PC-3 (cell line): ENCODE results near the gene WWC2. TPM values are rescaled to one million over a fixed set of nuclear protein-coding genes. Genes with fewer than 3 reads are reported as not detected.

ENCODE experiments used
- ATAC-seq: fragments of 200-7000 bp; cut with Tn5 transposase; 2 replicates; pipeline ENCODE4 v1.9.1; 2020; ENCODE audit warnings: mild to moderate bottlenecking, moderate library complexity
- BruUV-seq: library from RNA; stranded (reverse); fragments of 400-500 nt; replicated peaks from 2 replicates; lab custom pipeline; 2021; lab: Mats Ljungman, UMichigan
- CTCF ChIA-PET: fragments of 300-600 bp; sonication (Branson Sonifier 250); formaldehyde crosslinking; loops from one replicate; lab custom pipeline; 2022; ENCODE audit warnings: antibody characterized with exemption; lab: Charles Lee
- POLR2A ChIA-PET: fragments of 300-600 bp; sonication (Branson Sonifier 250); formaldehyde crosslinking; loops from one replicate; lab custom pipeline; 2022; ENCODE audit warnings: antibody characterized with exemption; ENCODE audit not compliant: unreplicated experiment; lab: Charles Lee
- DNase-seq: peaks from one replicate; pipeline ENCODE4 v3.0.0-alpha.2; 2015
- H2AFZ ChIP-seq: fragments of 300-600 bp; sonication (generic); 2 replicates; pipeline ENCODE4 v1.6.0; 2016; ENCODE audit warnings: antibody characterized with exemption, low read length
- H3F3A ChIP-seq: fragments of 300-600 bp; sonication (generic); one replicate; pipeline ENCODE4 v1.6.0; 2017; ENCODE audit warnings: antibody characterized with exemption, low read length, control low read depth, mild to moderate bottlenecking; ENCODE audit not compliant: unreplicated experiment
- H3K27ac ChIP-seq: fragments of 300-600 bp; sonication (generic); 2 replicates; pipeline ENCODE4 v1.5.1; 2016; ENCODE audit warnings: mild to moderate bottlenecking, low read length
- H3K27me3 ChIP-seq: fragments of 300-600 bp; sonication (generic); 2 replicates; pipeline ENCODE4 v1.6.1; 2016; ENCODE audit warnings: low read length, mixed read lengths
- H3K36me3 ChIP-seq: fragments of 300-600 bp; sonication (generic); 2 replicates; pipeline ENCODE4 v1.6.1; 2016; ENCODE audit warnings: low read depth, mixed run types, low read length, mixed read lengths
- H3K4me1 ChIP-seq: fragments of 300-600 bp; sonication (generic); 2 replicates; pipeline ENCODE4 v1.5.1; 2016; ENCODE audit warnings: low read length; ENCODE audit not compliant: insufficient read depth
- H3K4me2 ChIP-seq: fragments of 300-600 bp; sonication (generic); 2 replicates; pipeline ENCODE4 v1.6.0; 2016; ENCODE audit warnings: low read length
- H3K4me3 ChIP-seq: fragments of 300-600 bp; sonication (generic); 2 replicates; pipeline ENCODE4 v1.5.1; 2016; ENCODE audit warnings: mild to moderate bottlenecking, low read length, mixed read lengths
- H3K79me2 ChIP-seq: fragments of 300-600 bp; sonication (generic); 2 replicates; pipeline ENCODE4 v1.6.1; 2017; ENCODE audit warnings: low read length, mixed read lengths
- H3K9ac ChIP-seq: fragments of 300-600 bp; sonication (generic); 2 replicates; pipeline ENCODE4 v1.6.0; 2016; ENCODE audit warnings: mild to moderate bottlenecking, low read length
- H3K9me2 ChIP-seq: fragments of 300-600 bp; sonication (generic); replicated peaks from 2 replicates; pipeline ENCODE4 v1.6.1; 2016; ENCODE audit warnings: mixed run types, low read length, mixed read lengths
- H3K9me3 ChIP-seq: fragments of 300-600 bp; sonication (generic); 2 replicates; pipeline ENCODE4 v1.6.1; 2016; ENCODE audit warnings: low read length, mixed read lengths
- H4K20me1 ChIP-seq: fragments of 300-600 bp; sonication (generic); 2 replicates; pipeline ENCODE4 v1.6.1; 2016; ENCODE audit warnings: low read length, mixed read lengths
- CTCF ChIP-seq: fragments of 300-600 bp; sonication (generic); conservative IDR thresholded peaks from 2 replicates; pipeline ENCODE4 v1.5.1; 2017; ENCODE audit warnings: antibody characterized with exemption, low read depth, mild to moderate bottlenecking, low read length
- EZH2 ChIP-seq: fragments of 300-600 bp; sonication (generic); IDR thresholded peaks from one replicate; pipeline ENCODE4 v1.6.1; 2017; ENCODE audit warnings: antibody characterized with exemption, mild to moderate bottlenecking, low read length; ENCODE audit not compliant: unreplicated experiment
- EZH2phosphoT487 ChIP-seq: fragments of 300-600 bp; sonication (generic); IDR thresholded peaks from 2 replicates; pipeline ENCODE4 v1.6.1; 2018; ENCODE audit warnings: mild to moderate bottlenecking, antibody characterized with exemption, low read length, borderline replicate concordance
- intact Hi-C: fragments of 100-400 bp; cut with micrococcal nuclease; formaldehyde crosslinking; loops from 2 replicates; pipeline ENCODE4 v1.9.0; 2023
- total RNA-seq: library from RNA; depleted of rRNA; stranded (reverse); fragments of >200 nt; gene quantifications from 2 replicates; pipeline ENCODE4 v1.2.3, GENCODE V29; 2014

WWC2 gene
- total RNA-seq, 1 experiment from 2014 or later = 15.8 TPM

- peaks cover 16% of the 10 kb centered on the region; the same call in 1 of the 2 replicates for H3K4me1 ChIP-seq
- DNase-seq (peak; percentile 4), ATAC-seq (no peak)
- TF ChIP-seq EZH2phosphoT487 = no peak
- peak; percentile 25; the same call in 1 of the 2 replicates for TF ChIP-seq CTCF
- TF ChIP-seq EZH2 = no peak
- no peaks in the 10 kb centered on the region for H4K20me1 ChIP-seq
- CTCF ChIA-PET = no interaction called here
- H3K9me3 ChIP-seq = no peaks in the 10 kb centered on the region
- H3K4me2 ChIP-seq = no peak overlapping the region
- H2AFZ ChIP-seq = no peak overlapping the region
- no peak overlapping the region for H3K4me3 ChIP-seq
- H3K79me2 ChIP-seq = no peaks in the 10 kb centered on the region
- no peaks in the 10 kb centered on the region for H3K27me3 ChIP-seq
- no peak overlapping the region for H3K27ac ChIP-seq
- H3K9ac ChIP-seq = no peak overlapping the region
- intact Hi-C loops = no loop called here
- no peaks in the 10 kb centered on the region for H3F3A ChIP-seq
- H3K36me3 ChIP-seq = peaks cover 6% of the 10 kb centered on the region; the same call in 1 of the 2 replicates
- POLR2A ChIA-PET = no interaction called here
- BruUV-seq = no TSS peak
- no peaks in the 10 kb centered on the region for H3K9me2 ChIP-seq
These were observed 189.9 kb downstream of the WWC2 start for GRCh38 chr4:183288955-183289354.

- Histone ChIP-seq H3K9me3 (no peaks in the 10 kb centered on the region), H3F3A (no peaks in the 10 kb centered on the region), H3K9me2 (no peaks in the 10 kb centered on the region), H3K36me3 (no peaks in the 10 kb centered on the region), H3K27me3 (no peaks in the 10 kb centered on the region), H3K4me1 (peaks cover 9% of the 10 kb centered on the region; the same call in 1 of the 2 replicates), H4K20me1 (no peaks in the 10 kb centered on the region), H2AFZ (no peak overlapping the region), H3K27ac (no peak overlapping the region), H3K9ac (no peak overlapping the region), H3K4me2 (no peak overlapping the region), H3K79me2 (no peaks in the 10 kb centered on the region), H3K4me3 (no peak overlapping the region)
- POLR2A ChIA-PET = no interaction called here
- DNase-seq (no peak), ATAC-seq (no peak)
- BruUV-seq = no TSS peak
- CTCF ChIA-PET = no interaction called here
- TF ChIP-seq EZH2 = no peak
- no peak for TF ChIP-seq EZH2phosphoT487
- no peak for TF ChIP-seq CTCF
- intact Hi-C loops = no loop called here
These were observed 190.6 kb downstream of the WWC2 start for GRCh38 chr4:183289688-183290087.

- POLR2A ChIA-PET = no interaction called here
These were observed 192.0 kb downstream of the WWC2 start for GRCh38 chr4:183291070-183291469.

More at GRCh38 chr4:183291070-183291469, 192.0 kb downstream of the WWC2 start:
- Histone ChIP-seq H3K79me2 (no peaks in the 10 kb centered on the region), H3K9me2 (no peaks in the 10 kb centered on the region), H3K27me3 (no peaks in the 10 kb centered on the region), H3K9me3 (no peaks in the 10 kb centered on the region), H3F3A (no peaks in the 10 kb centered on the region), H3K27ac (no peak overlapping the region), H2AFZ (no peak overlapping the region), H3K9ac (no peak overlapping the region), H3K4me3 (no peak overlapping the region), H3K4me2 (no peak overlapping the region), H4K20me1 (no peaks in the 10 kb centered on the region), H3K36me3 (no peaks in the 10 kb centered on the region; the same call in 1 of the 2 replicates), H3K4me1 (no peaks in the 10 kb centered on the region)
- no TSS peak for BruUV-seq
- DNase-seq (no peak), ATAC-seq (no peak)
- TF ChIP-seq EZH2 (no peak), CTCF (no peak), EZH2phosphoT487 (no peak)
- CTCF ChIA-PET = no interaction called here
- intact Hi-C loops = no loop called here
